Measurements from ENCODE around the gene CCL1.

Gene CCL1

GRCh38 chr17:34369571-34369970 lies 6.5 kb upstream of the CCL1 start:
- peaks cover 2 to 14% of the 10 kb centered on the region in 2 donors for H3K27me3 ChIP-seq (ENCODE audit: control insufficient read depth in 1 of 2, insufficient read depth in 2 of 2, low read length in 2 of 2)
- peaks cover 4% of the 10 kb centered on the region for H3K4me1 ChIP-seq (ENCODE audit: control insufficient read depth, insufficient read depth, low read length)
- no peaks in the 10 kb centered on the region for H3K36me3 ChIP-seq (ENCODE audit: control insufficient read depth in 2 of 2, insufficient read depth in 2 of 2, low read length in 2 of 2)
- H3K4me3 ChIP-seq (ENCODE audit: low read length in 2 of 2) = no peak overlapping the region
- H3K9me3 ChIP-seq (ENCODE audit: control insufficient read depth in 2 of 2, low read length in 2 of 2) = no peaks in the 10 kb centered on the region
- H3K27ac ChIP-seq (ENCODE audit: low read length) = no peak overlapping the region
- H3K9ac ChIP-seq (ENCODE audit: low read length in 2 of 2) = no peak overlapping the region

GRCh38 chr17:34368946-34369500 lies 6.0 kb upstream of the CCL1 start:
- H3K4me1 ChIP-seq (ENCODE audit: control insufficient read depth, insufficient read depth, low read length) = peaks cover 4% of the 10 kb centered on the region
- H3K9me3 ChIP-seq (ENCODE audit: control insufficient read depth in 2 of 2, low read length in 2 of 2) = no peaks in the 10 kb centered on the region
- H3K36me3 ChIP-seq (ENCODE audit: control insufficient read depth in 2 of 2, insufficient read depth in 2 of 2, low read length in 2 of 2) = no peaks in the 10 kb centered on the region
- H3K27ac ChIP-seq (ENCODE audit: low read length) = no peak overlapping the region
- peaks cover 2 to 18% of the 10 kb centered on the region in 2 donors for H3K27me3 ChIP-seq (ENCODE audit: control insufficient read depth in 1 of 2, insufficient read depth in 2 of 2, low read length in 2 of 2)
- H3K9ac ChIP-seq (ENCODE audit: low read length in 2 of 2) = no peak overlapping the region
- H3K4me3 ChIP-seq (ENCODE audit: low read length in 2 of 2) = no peak overlapping the region

- no peak overlapping the region for H3K27ac ChIP-seq (ENCODE audit: low read length)
- H3K4me3 ChIP-seq (ENCODE audit: low read length in 2 of 2) = no peak overlapping the region
- peaks cover 2 to 18% of the 10 kb centered on the region in 2 donors for H3K27me3 ChIP-seq (ENCODE audit: control insufficient read depth in 1 of 2, insufficient read depth in 2 of 2, low read length in 2 of 2)
- peaks cover 4% of the 10 kb centered on the region for H3K4me1 ChIP-seq (ENCODE audit: control insufficient read depth, insufficient read depth, low read length)
- H3K9me3 ChIP-seq (ENCODE audit: control insufficient read depth in 2 of 2, low read length in 2 of 2) = no peaks in the 10 kb centered on the region
- no peaks in the 10 kb centered on the region for H3K36me3 ChIP-seq (ENCODE audit: control insufficient read depth in 2 of 2, insufficient read depth in 2 of 2, low read length in 2 of 2)
- no peak overlapping the region for H3K9ac ChIP-seq (ENCODE audit: low read length in 2 of 2)
Observed at GRCh38 chr17:34368196-34368945, 5.3 kb upstream of the CCL1 start.

- Histone ChIP-seq H3K27ac (ENCODE audit: low read length) (no peak overlapping the region), H3K4me3 (ENCODE audit: low read length in 2 of 2) (no peak overlapping the region), H3K9me3 (ENCODE audit: control insufficient read depth in 2 of 2, low read length in 2 of 2) (no peaks in the 10 kb centered on the region), H3K9ac (ENCODE audit: low read length in 2 of 2) (no peak overlapping the region), H3K27me3 (ENCODE audit: control insufficient read depth in 1 of 2, insufficient read depth in 2 of 2, low read length in 2 of 2) (peaks cover 2 to 22% of the 10 kb centered on the region in 2 donors), H3K36me3 (ENCODE audit: control insufficient read depth in 2 of 2, insufficient read depth in 2 of 2, low read length in 2 of 2) (no peaks in the 10 kb centered on the region), H3K4me1 (ENCODE audit: control insufficient read depth, insufficient read depth, low read length) (peaks cover 4% of the 10 kb centered on the region)
Observed at GRCh38 chr17:34367486-34368195, 4.6 kb upstream of the CCL1 start.

- Histone ChIP-seq H3K27ac (ENCODE audit: low read length) (no peak overlapping the region), H3K9ac (ENCODE audit: low read length in 2 of 2) (no peak overlapping the region), H3K36me3 (ENCODE audit: control insufficient read depth in 2 of 2, insufficient read depth in 2 of 2, low read length in 2 of 2) (no peaks in the 10 kb centered on the region), H3K9me3 (ENCODE audit: control insufficient read depth in 2 of 2, low read length in 2 of 2) (no peaks in the 10 kb centered on the region), H3K4me1 (ENCODE audit: control insufficient read depth, insufficient read depth, low read length) (peaks cover 4% of the 10 kb centered on the region), H3K27me3 (ENCODE audit: control insufficient read depth in 1 of 2, insufficient read depth in 2 of 2, low read length in 2 of 2) (peaks cover 2 to 27% of the 10 kb centered on the region in 2 donors), H3K4me3 (ENCODE audit: low read length in 2 of 2) (no peak overlapping the region)
Observed at GRCh38 chr17:34366529-34367107, 3.6 kb upstream of the CCL1 start.

DNA sequence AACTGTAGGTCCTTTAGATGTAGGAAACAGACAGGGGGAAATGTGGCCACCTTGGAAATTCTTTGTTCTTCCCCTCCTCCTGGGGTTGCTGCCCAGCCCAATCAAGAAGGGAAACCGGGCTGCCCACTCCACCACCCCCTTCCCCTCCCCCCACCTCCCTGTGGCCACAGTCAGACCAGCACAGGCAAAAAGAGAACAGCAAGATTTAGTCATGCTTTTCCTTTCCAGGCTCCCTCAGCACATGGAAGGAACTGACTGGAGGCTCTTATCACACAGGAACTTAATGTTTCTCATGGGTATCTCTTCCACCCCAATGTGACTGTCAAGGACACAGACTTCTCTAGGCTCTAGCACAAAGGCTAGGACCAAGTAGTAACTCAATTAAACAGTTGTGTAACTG lies 3.0 kb upstream of the CCL1 start:
- H3K9me3 ChIP-seq (ENCODE audit: control insufficient read depth in 2 of 2, low read length in 2 of 2) = no peaks in the 10 kb centered on the region
- no peaks in the 10 kb centered on the region for H3K36me3 ChIP-seq (ENCODE audit: control insufficient read depth in 2 of 2, insufficient read depth in 2 of 2, low read length in 2 of 2)
- no peak overlapping the region for H3K27ac ChIP-seq (ENCODE audit: low read length)
- no peak overlapping the region for H3K9ac ChIP-seq (ENCODE audit: low read length in 2 of 2)
- H3K27me3 ChIP-seq (ENCODE audit: control insufficient read depth in 1 of 2, insufficient read depth in 2 of 2, low read length in 2 of 2) = peaks cover 2 to 27% of the 10 kb centered on the region in 2 donors
- no peak overlapping the region for H3K4me3 ChIP-seq (ENCODE audit: low read length in 2 of 2)
- peaks cover 4% of the 10 kb centered on the region for H3K4me1 ChIP-seq (ENCODE audit: control insufficient read depth, insufficient read depth, low read length)

GRCh38 chr17:34365340-34365739 lies 2.3 kb upstream of the CCL1 start:
- Histone ChIP-seq H3K27ac (ENCODE audit: low read length) (no peak overlapping the region), H3K27me3 (ENCODE audit: control insufficient read depth in 1 of 2, insufficient read depth in 2 of 2, low read length in 2 of 2) (peaks cover 2 to 27% of the 10 kb centered on the region in 2 donors), H3K4me1 (ENCODE audit: control insufficient read depth, insufficient read depth, low read length) (peaks cover 4% of the 10 kb centered on the region), H3K9ac (ENCODE audit: low read length in 2 of 2) (no peak overlapping the region), H3K4me3 (ENCODE audit: low read length in 2 of 2) (no peak overlapping the region), H3K36me3 (ENCODE audit: control insufficient read depth in 2 of 2, insufficient read depth in 2 of 2, low read length in 2 of 2) (no peaks in the 10 kb centered on the region), H3K9me3 (ENCODE audit: control insufficient read depth in 2 of 2, low read length in 2 of 2) (no peaks in the 10 kb centered on the region)

GRCh38 chr17:34364751-34365150 lies 1.7 kb upstream of the CCL1 start:
- no peaks in the 10 kb centered on the region for H3K36me3 ChIP-seq (ENCODE audit: control insufficient read depth in 2 of 2, insufficient read depth in 2 of 2, low read length in 2 of 2)
- H3K4me3 ChIP-seq (ENCODE audit: low read length in 2 of 2) = no peak overlapping the region

GRCh38 chr17:34361478-34362061 lies 1.5 kb downstream of the CCL1 start:
- Histone ChIP-seq H3K4me3 (ENCODE audit: low read length in 2 of 2) (no peak overlapping the region), H3K9ac (ENCODE audit: low read length in 2 of 2) (no peak overlapping the region), H3K4me1 (ENCODE audit: control insufficient read depth, insufficient read depth, low read length) (no peaks in the 10 kb centered on the region), H3K27ac (ENCODE audit: low read length) (no peak overlapping the region), H3K9me3 (ENCODE audit: control insufficient read depth in 2 of 2, low read length in 2 of 2) (no peaks in the 10 kb centered on the region), H3K36me3 (ENCODE audit: control insufficient read depth in 2 of 2, insufficient read depth in 2 of 2, low read length in 2 of 2) (no peaks in the 10 kb centered on the region), H3K27me3 (ENCODE audit: control insufficient read depth in 1 of 2, insufficient read depth in 2 of 2, low read length in 2 of 2) (peaks cover 1 to 17% of the 10 kb centered on the region in 2 donors)

More at GRCh38 chr17:34364751-34365150, 1.7 kb upstream of the CCL1 start:
- Histone ChIP-seq H3K27me3 (ENCODE audit: control insufficient read depth in 1 of 2, insufficient read depth in 2 of 2, low read length in 2 of 2) (peaks cover 2 to 26% of the 10 kb centered on the region in 2 donors), H3K9me3 (ENCODE audit: control insufficient read depth in 2 of 2, low read length in 2 of 2) (no peaks in the 10 kb centered on the region), H3K4me1 (ENCODE audit: control insufficient read depth, insufficient read depth, low read length) (peaks cover 4% of the 10 kb centered on the region), H3K9ac (ENCODE audit: low read length in 2 of 2) (no peak overlapping the region), H3K27ac (ENCODE audit: low read length) (no peak overlapping the region)

GRCh38 chr17:34360601-34361270 lies 2.3 kb downstream of the CCL1 start:
- Histone ChIP-seq H3K9me3 (ENCODE audit: control insufficient read depth in 2 of 2, low read length in 2 of 2) (no peaks in the 10 kb centered on the region), H3K4me1 (ENCODE audit: control insufficient read depth, insufficient read depth, low read length) (no peaks in the 10 kb centered on the region), H3K27me3 (ENCODE audit: control insufficient read depth in 1 of 2, insufficient read depth in 2 of 2, low read length in 2 of 2) (peaks cover 0 to 17% of the 10 kb centered on the region in 2 donors), H3K4me3 (ENCODE audit: low read length in 2 of 2) (no peak overlapping the region), H3K27ac (ENCODE audit: low read length) (no peak overlapping the region), H3K9ac (ENCODE audit: low read length in 2 of 2) (no peak overlapping the region), H3K36me3 (ENCODE audit: control insufficient read depth in 2 of 2, insufficient read depth in 2 of 2, low read length in 2 of 2) (no peaks in the 10 kb centered on the region)
